Measurements from ENCODE around the gene GRID2.

The GRID2 gene

GRCh38 chr4:93719552-93719951 lies 1415.8 kb downstream of the GRID2 start:
- no peak for DNase-seq

- no peak for DNase-seq
Measured at GRCh38 chr4:93722446-93722845, 1418.7 kb downstream of the GRID2 start.

GRCh38 chr4:93730251-93730650 lies 1426.5 kb downstream of the GRID2 start:
- no peak for DNase-seq

GRCh38 chr4:93730760-93731159 lies 1427.0 kb downstream of the GRID2 start:
- DNase-seq, result no peak

GRCh38 chr4:93731456-93731855 lies 1427.7 kb downstream of the GRID2 start:
- no peak for DNase-seq

GRCh38 chr4:93732509-93732908 lies 1428.7 kb downstream of the GRID2 start:
- no peak for DNase-seq

GRCh38 chr4:93740890-93741289 lies 1437.1 kb downstream of the GRID2 start:
- DNase-seq, result no peak

GRCh38 chr4:93743022-93743421 lies 1439.3 kb downstream of the GRID2 start:
- no peak for DNase-seq

- DNase-seq, result no peak
Measured at GRCh38 chr4:93743635-93744034, 1439.9 kb downstream of the GRID2 start.

GRCh38 chr4:93744961-93745360 lies 1441.2 kb downstream of the GRID2 start:
- DNase-seq, result no peak

- DNase-seq, result no peak
Measured at GRCh38 chr4:93746031-93746430, 1442.3 kb downstream of the GRID2 start.

GRCh38 chr4:93747220-93747619 lies 1443.5 kb downstream of the GRID2 start:
- no peak for DNase-seq

GRCh38 chr4:93748373-93749291 lies 1444.9 kb downstream of the GRID2 start:
- DNase-seq, result no peak

GRCh38 chr4:93749292-93749761 lies 1445.6 kb downstream of the GRID2 start:
- DNase-seq, result no peak

GRCh38 chr4:93751411-93751810 lies 1447.6 kb downstream of the GRID2 start:
- DNase-seq, result no peak

GRCh38 chr4:93756101-93756500 lies 1452.3 kb downstream of the GRID2 start:
- DNase-seq, result no peak

GRCh38 chr4:93759506-93759905 lies 1455.7 kb downstream of the GRID2 start:
- DNase-seq, result no peak

GRCh38 chr4:93760284-93760683 lies 1456.5 kb downstream of the GRID2 start:
- no peak for DNase-seq

- no peak for DNase-seq
Measured at GRCh38 chr4:93761286-93761685, 1457.5 kb downstream of the GRID2 start.

- no peak for DNase-seq
Measured at GRCh38 chr4:93764639-93765246, 1461.0 kb downstream of the GRID2 start.

- DNase-seq, result no peak
Measured at GRCh38 chr4:93767917-93768316, 1464.2 kb downstream of the GRID2 start.

- no peak for DNase-seq
Measured at GRCh38 chr4:93770201-93770600, 1466.4 kb downstream of the GRID2 start.

GRCh38 chr4:93771640-93772411 lies 1468.1 kb downstream of the GRID2 start:
- no peak for DNase-seq

Measured in effector CD8-positive, alpha-beta T cell (primary cell).